RPMI7951 (cell line): ENCODE measurements around the gene ZBTB21. TPM values are rescaled to one million over a fixed set of nuclear protein-coding genes. Genes with fewer than 3 reads are reported as not detected.

ENCODE experiments used
- DNase-seq: peaks from one replicate; pipeline ENCODE4 v3.0.0-alpha.2; 2012; ENCODE audit warnings: low read depth
- total RNA-seq: library from RNA; depleted of rRNA; stranded (reverse); fragments of >200 nt; shearing (Covaris generic); gene quantifications from 2 replicates; pipeline ENCODE4 v1.2.3, GENCODE V29; 2014; rRNA removed

Gene ZBTB21
- total RNA-seq = 13.4 and 15.7 TPM in 2 replicates

GRCh38 chr21:42009831-42010506, at the start of gene ZBTB21:
ZBTB21 (minus strand) TSS chr21:42010360; CDS start chr21:41994095, 16,265 bp downstream.
- DNase-seq = peak; percentile 94

- DNase-seq = no peak
Observed at GRCh38 chr21:42059721-42060120, 49.6 kb upstream of the ZBTB21 start.

GRCh38 chr21:42059141-42059540, 49.0 kb upstream of the ZBTB21 start:
- no peak for DNase-seq

GRCh38 chr21:42058631-42059111, 48.5 kb upstream of the ZBTB21 start:
- no peak for DNase-seq

- peak; percentile 24 for DNase-seq
Observed at GRCh38 chr21:42057851-42058437, 47.8 kb upstream of the ZBTB21 start.

- DNase-seq = peak; percentile 84
Observed at GRCh38 chr21:42056996-42057689, 47.0 kb upstream of the ZBTB21 start.

GRCh38 chr21:42056468-42056867, 46.3 kb upstream of the ZBTB21 start:
- DNase-seq = peak; percentile 9

- no peak for DNase-seq
Observed at GRCh38 chr21:42055425-42055824, 45.3 kb upstream of the ZBTB21 start.

- DNase-seq = peak; percentile 74
Observed at GRCh38 chr21:42051788-42052187, 41.6 kb upstream of the ZBTB21 start.

GRCh38 chr21:42049578-42050430, 39.6 kb upstream of the ZBTB21 start:
- DNase-seq = peak; percentile 38

GRCh38 chr21:42048870-42049577, 38.9 kb upstream of the ZBTB21 start:
- DNase-seq = no peak

GRCh38 chr21:42047821-42048613, 37.9 kb upstream of the ZBTB21 start:
- peak; percentile 92 for DNase-seq

- DNase-seq = no peak
Observed at GRCh38 chr21:42044871-42045495, 34.8 kb upstream of the ZBTB21 start.

- DNase-seq = no peak
Observed at GRCh38 chr21:42043961-42044360, 33.8 kb upstream of the ZBTB21 start.

- no peak for DNase-seq
Observed at GRCh38 chr21:42043201-42043895, 33.2 kb upstream of the ZBTB21 start.

GRCh38 chr21:42042651-42043050, 32.5 kb upstream of the ZBTB21 start:
- no peak for DNase-seq

GRCh38 chr21:42041711-42042110, 31.6 kb upstream of the ZBTB21 start:
- DNase-seq = no peak

GRCh38 chr21:42041246-42041645, 31.1 kb upstream of the ZBTB21 start:
- no peak for DNase-seq
